Natural killer cell treated with Interleukin-12 subunit alpha and Interleukin-12 subunit beta and Interleukin-15 and Interleukin-18, amount 100 ng/mL, for 72 hours (primary cell): ENCODE measurements around the gene LRRK1. TPM values are rescaled to one million over a fixed set of nuclear protein-coding genes. Genes with fewer than 3 reads are reported as not detected.

ENCODE experiments used
- ATAC-seq, 2 donors: fragments of 150-1000 bp; cut with Tn5 transposase in 1 of 2; sonication (Bioruptor Pico), chemical (Tn5 transposase) in 1 of 2; 2 replicates each; pipeline ENCODE4 v1.10.0; 2021
- DNase-seq: peaks from one replicate; pipeline ENCODE4 v3.0.0; 2022; ENCODE audit warnings: low spot score
- H3K27ac Mint-ChIP-seq, 2 donors: 1 replicate in 1 of 2; 2 replicates in 1 of 2; pipeline ENCODE4 v1.8.0; 2022; ENCODE audit warnings: mixed read lengths in 2 of 2, mild to moderate bottlenecking in 1 of 2, moderate library complexity in 1 of 2
- H3K27me3 Mint-ChIP-seq, 2 donors: 1 replicate in 1 of 2; 2 replicates in 1 of 2; pipeline ENCODE4 v1.8.0; 2022; ENCODE audit warnings: mixed read lengths in 2 of 2
- H3K36me3 Mint-ChIP-seq: one replicate; pipeline ENCODE4 v1.8.0; 2022; ENCODE audit warnings: mixed read lengths
- H3K4me1 Mint-ChIP-seq, 2 donors: 1 replicate in 1 of 2; 2 replicates in 1 of 2; pipeline ENCODE4 v1.8.0; 2022; ENCODE audit warnings: low read depth in 2 of 2, mixed read lengths in 2 of 2, mild to moderate bottlenecking in 1 of 2
- H3K4me3 Mint-ChIP-seq: one replicate; pipeline ENCODE4 v1.8.0; 2022; ENCODE audit warnings: mixed read lengths
- H3K9me3 Mint-ChIP-seq: 2 replicates; pipeline ENCODE4 v1.8.0; 2022; ENCODE audit warnings: mixed read lengths
- total RNA-seq, 2 donors: library from RNA; stranded (reverse); gene quantifications; one replicate each; pipeline ENCODE4 v1.2.3, GENCODE V29; 2022

Gene LRRK1
- total RNA-seq, 2 donors from 2014 or later, result 0.17 to 0.70 TPM

DNA sequence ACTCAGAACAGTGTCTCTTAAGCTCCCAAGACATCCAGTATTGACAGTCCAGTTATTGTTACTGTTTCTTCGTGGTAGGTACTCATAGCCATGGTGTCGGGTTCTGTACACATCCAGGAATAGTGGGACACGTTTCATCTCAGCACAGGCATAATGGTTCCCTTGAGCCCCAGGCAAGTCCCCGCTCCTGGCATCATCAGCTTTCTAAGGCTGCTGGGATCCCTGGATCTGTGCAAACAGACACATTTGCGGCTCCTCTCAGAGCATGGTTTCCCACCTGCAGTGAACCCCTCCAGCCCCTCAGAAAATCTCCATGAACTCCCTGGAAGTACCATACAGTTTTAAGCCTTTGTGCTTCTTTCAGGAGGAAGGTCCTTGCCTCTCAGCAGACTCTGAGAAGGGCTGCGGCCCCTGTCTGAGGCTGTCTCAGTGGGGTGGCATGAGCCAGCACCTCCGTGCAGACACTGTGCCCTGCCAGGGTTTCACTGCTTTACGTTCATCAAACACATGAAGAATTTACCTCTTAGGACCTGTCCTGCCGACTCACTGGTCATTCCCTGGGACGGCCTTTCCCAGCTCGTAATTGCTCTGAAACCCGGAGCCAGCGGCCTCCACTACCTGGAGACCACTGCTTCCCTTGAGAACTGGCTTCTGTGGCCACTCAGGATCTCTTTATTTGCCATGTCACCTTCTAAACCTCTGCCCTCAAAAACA, 124.9 kb downstream of the LRRK1 start:
- Mint-ChIP-seq H3K27me3 (peaks cover 15 to 31% of the 10 kb centered on the region in 2 donors), H3K36me3 (no peaks in the 10 kb centered on the region), H3K27ac (no peak overlapping the region), H3K4me3 (no peak overlapping the region), H3K4me1 (no peaks in the 10 kb centered on the region), H3K9me3 (no peaks in the 10 kb centered on the region)
- ATAC-seq (no peak), DNase-seq (no peak)

DNA sequence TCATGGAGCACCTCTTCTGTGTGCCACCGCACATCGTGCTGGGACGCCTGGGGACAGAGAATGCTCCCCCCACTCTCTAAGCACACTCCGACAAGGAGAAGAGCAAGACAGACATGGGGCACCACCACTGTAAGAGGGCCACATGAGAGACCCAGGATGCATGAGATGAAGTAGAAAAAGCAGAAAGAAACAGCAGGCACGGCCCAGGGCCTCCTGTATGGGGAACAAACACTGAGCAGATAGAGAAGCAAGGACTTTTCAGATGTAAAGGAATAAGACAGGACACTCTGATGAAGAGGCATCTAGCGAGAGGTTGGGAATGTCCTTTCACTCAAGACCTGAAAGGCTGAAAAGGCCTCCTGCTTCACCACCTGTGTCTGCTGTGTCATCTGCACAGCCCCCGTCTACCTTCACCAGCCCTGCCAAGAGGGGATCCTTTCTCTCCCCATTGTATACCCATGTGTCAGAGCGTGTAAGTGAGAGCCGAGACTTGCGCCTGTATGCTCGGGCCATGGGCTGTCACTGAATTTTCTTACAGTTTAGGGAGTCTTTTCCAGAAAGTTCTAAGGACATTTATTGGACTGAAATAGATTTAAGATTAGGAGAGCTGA, 125.6 kb downstream of the LRRK1 start:
- H3K36me3 Mint-ChIP-seq, result no peaks in the 10 kb centered on the region
- no peak overlapping the region for H3K4me3 Mint-ChIP-seq
- H3K27ac Mint-ChIP-seq, result no peak overlapping the region
- no peaks in the 10 kb centered on the region for H3K9me3 Mint-ChIP-seq
- ATAC-seq, result no peak
- peaks cover 8 to 24% of the 10 kb centered on the region in 2 donors for H3K27me3 Mint-ChIP-seq
- H3K4me1 Mint-ChIP-seq, result no peaks in the 10 kb centered on the region
- DNase-seq, result no peak

DNA sequence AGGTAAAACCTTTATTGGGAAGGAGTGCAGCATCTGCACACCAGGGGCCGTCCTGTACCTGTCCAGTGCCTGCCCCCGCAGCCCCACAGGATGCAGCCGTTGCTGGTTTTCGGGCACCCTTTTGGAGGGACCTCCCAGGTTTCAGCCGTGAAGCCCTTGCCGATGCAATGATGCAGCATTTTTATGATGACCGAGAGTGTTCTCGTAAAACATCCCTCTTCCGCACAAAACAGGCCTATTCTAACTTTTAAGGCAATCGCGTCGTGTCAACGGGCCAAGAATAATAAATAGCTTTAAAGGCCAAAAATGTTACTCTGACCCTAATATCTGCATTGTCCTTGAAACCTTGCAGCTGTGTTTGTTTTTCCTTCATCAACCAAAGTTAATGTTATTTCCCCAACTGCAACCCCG, 126.1 kb downstream of the LRRK1 start:
- Mint-ChIP-seq H3K36me3 (no peaks in the 10 kb centered on the region), H3K4me3 (no peak overlapping the region), H3K9me3 (no peaks in the 10 kb centered on the region), H3K27ac (no peak overlapping the region), H3K27me3 (peaks cover 8 to 21% of the 10 kb centered on the region in 2 donors), H3K4me1 (no peaks in the 10 kb centered on the region)
- ATAC-seq (no peak), DNase-seq (no peak)

DNA sequence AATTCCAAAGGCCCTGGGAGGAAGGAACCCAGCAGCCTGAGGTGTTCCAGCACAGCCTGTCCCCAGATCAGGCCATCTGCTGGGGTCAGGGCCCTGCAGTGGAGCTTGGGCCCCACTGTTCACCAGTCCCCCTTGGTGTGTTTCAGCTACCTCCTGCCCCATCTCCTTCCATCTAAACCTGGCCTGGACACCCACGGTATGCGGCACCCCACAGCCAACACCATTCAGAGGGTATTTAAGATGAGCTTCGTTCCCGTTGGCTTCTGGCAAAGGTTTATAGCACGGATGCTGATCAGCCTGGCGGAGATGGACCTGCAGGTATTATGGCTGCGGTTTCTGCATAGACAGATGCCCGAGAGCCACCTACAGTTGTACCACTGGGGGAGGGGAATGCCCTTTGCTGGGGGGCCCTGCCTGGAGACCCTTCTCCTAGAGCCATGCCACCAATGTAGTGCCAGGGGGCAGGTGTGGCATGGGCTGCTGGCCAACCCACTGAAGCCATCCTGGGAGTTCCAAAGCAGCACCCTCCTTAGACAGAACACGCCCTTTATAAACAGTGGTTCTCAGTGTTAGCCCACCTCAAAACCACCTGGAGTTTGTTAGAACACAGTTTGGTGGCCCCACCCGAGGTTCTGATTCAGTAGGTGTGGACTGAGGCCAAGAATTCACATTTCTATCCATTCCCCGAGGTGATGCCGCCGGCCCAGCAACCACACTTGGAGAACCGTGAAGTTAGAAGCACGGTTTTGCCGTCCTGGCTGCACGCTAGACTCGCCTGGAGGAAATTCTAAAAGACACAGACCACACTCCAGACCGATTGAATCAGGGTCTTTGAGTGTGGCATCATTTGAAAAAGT, 126.9 kb downstream of the LRRK1 start:
- Mint-ChIP-seq H3K27me3 (peaks cover 8 to 13% of the 10 kb centered on the region in 2 donors), H3K4me3 (no peak overlapping the region), H3K27ac (no peak overlapping the region), H3K4me1 (no peaks in the 10 kb centered on the region), H3K36me3 (no peaks in the 10 kb centered on the region), H3K9me3 (no peaks in the 10 kb centered on the region)
- no peak for ATAC-seq
- no peak for DNase-seq

DNA sequence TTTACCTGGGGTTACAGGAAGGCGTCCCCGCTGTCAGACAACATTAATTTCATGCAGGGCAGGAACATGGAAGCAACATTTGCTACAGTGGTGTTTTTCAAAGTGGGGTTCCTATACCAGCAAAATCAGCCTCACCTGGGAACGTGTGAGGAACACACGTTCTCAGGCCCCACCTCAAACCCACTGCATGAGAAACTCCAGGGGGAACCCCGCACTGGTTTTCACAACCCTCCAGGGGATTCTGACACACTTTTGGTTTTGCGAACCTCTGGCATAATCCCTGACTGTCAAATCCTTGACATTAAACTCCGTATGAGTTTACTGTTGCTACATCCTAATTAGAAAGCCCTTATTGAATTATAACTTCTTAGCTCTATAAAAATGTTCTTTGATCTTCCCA, 127.7 kb downstream of the LRRK1 start:
- no peaks in the 10 kb centered on the region for H3K9me3 Mint-ChIP-seq
- no peaks in the 10 kb centered on the region for H3K36me3 Mint-ChIP-seq
- DNase-seq, result no peak
- no peak overlapping the region for H3K27ac Mint-ChIP-seq
- ATAC-seq, result no peak
- H3K4me3 Mint-ChIP-seq, result no peak overlapping the region
- H3K27me3 Mint-ChIP-seq, result peaks cover 2 to 5% of the 10 kb centered on the region in 2 donors
- H3K4me1 Mint-ChIP-seq, result no peaks in the 10 kb centered on the region

DNA sequence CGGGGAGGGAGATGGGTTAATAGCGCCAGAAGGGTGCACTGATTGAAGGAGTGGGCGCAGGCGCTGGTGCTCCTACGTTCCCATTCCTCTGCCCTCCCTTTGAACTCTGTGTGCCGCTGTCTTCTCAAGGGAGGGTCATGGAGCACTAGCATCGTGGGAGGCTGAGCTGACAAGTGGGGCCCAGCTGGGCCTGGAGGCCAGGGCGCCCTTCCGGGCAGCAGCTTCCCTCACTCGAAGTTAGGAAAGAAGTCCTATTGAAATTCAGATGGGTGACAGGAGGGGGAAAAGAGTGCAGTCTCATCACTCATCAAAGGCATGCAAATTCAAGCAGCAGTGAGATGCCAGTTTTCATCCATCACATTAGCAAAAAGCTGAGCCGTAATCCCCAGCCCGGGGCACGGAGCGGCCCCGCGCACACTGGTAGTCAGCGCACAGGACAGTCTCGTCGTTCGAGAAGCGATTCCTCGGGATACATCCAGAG, 128.2 kb downstream of the LRRK1 start:
- no peak for DNase-seq
- Mint-ChIP-seq H3K27me3 (peaks cover under 1 to 2% of the 10 kb centered on the region in 2 donors), H3K27ac (no peak overlapping the region), H3K4me3 (no peak overlapping the region), H3K4me1 (no peaks in the 10 kb centered on the region), H3K9me3 (no peaks in the 10 kb centered on the region), H3K36me3 (no peaks in the 10 kb centered on the region)
- no peak for ATAC-seq

DNA sequence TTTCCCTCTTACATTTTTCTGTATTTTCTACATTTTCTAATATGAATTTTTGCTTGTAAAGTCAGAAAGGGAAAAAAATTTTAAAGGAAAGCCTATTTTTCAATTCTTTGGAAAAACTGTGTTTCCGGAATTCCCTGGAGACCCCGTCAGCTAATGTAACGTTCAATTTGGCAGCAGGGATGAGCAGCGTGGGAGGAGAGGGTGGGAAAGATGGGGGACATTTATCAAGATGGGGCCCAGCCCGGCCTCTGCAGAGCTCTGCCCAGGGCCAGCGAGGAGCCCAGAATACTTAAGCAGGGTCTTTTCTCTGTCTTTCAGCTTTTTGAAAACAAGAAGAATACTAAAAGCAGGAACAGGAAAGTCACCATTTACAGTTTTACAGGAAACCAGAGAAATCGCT, 129.0 kb downstream of the LRRK1 start:
- DNase-seq, result no peak
- Mint-ChIP-seq H3K36me3 (no peaks in the 10 kb centered on the region), H3K4me3 (no peak overlapping the region), H3K27ac (no peak overlapping the region), H3K27me3 (no peaks in the 10 kb centered on the region), H3K9me3 (no peaks in the 10 kb centered on the region), H3K4me1 (no peaks in the 10 kb centered on the region)
- ATAC-seq, result no peak

DNA sequence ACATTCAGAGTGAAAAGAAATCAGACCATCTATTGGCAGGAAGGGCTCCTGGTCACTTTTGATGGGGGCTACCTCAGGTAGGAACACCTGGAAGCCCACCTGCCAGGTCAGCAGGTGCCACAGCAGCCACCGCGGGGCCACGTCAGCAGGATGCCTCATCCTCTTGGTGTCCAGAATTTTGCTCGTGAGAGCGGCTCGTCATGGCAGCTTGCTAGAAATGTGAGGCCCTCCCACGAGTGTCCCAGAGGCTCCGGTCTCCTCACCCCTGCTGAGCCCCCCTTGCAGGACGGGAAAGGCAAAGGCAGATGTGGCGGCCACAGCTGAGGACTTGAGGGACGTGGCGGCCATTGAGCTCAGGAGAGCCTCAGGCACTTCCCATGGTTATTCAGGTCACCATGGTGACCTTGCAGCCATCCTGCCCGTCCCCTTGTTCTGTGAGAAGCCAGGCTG, 129.4 kb downstream of the LRRK1 start:
- DNase-seq (no peak), ATAC-seq (no peak)
- Mint-ChIP-seq H3K27ac (no peak overlapping the region), H3K9me3 (no peaks in the 10 kb centered on the region), H3K4me1 (no peaks in the 10 kb centered on the region), H3K4me3 (no peak overlapping the region), H3K36me3 (no peaks in the 10 kb centered on the region), H3K27me3 (no peaks in the 10 kb centered on the region)

DNA sequence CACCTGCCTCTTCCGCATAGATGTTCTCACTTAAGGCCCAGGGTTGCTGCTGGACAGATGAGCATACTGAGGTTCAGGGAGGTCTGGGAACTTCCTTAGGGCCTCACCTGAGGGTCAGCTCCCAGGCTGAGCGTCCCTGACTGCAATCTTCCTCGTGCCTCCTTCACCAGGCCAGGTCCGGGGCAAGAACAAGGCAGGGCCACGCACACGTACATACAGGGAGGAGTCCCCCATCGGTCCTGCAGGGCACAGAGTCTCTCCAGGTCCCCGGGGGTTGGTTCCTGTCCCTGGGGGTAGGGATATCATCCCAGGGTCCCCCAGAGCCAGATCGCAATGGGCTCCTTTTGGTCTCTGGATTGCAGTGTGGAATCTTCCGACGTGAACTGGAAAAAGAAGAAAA, 130.1 kb downstream of the LRRK1 start:
- H3K27ac Mint-ChIP-seq, result no peak overlapping the region
- H3K27me3 Mint-ChIP-seq, result no peaks in the 10 kb centered on the region
- DNase-seq (no peak), ATAC-seq (no peak)
- H3K36me3 Mint-ChIP-seq, result no peaks in the 10 kb centered on the region
- H3K9me3 Mint-ChIP-seq, result no peaks in the 10 kb centered on the region
- no peaks in the 10 kb centered on the region for H3K4me1 Mint-ChIP-seq
- no peak overlapping the region for H3K4me3 Mint-ChIP-seq

DNA sequence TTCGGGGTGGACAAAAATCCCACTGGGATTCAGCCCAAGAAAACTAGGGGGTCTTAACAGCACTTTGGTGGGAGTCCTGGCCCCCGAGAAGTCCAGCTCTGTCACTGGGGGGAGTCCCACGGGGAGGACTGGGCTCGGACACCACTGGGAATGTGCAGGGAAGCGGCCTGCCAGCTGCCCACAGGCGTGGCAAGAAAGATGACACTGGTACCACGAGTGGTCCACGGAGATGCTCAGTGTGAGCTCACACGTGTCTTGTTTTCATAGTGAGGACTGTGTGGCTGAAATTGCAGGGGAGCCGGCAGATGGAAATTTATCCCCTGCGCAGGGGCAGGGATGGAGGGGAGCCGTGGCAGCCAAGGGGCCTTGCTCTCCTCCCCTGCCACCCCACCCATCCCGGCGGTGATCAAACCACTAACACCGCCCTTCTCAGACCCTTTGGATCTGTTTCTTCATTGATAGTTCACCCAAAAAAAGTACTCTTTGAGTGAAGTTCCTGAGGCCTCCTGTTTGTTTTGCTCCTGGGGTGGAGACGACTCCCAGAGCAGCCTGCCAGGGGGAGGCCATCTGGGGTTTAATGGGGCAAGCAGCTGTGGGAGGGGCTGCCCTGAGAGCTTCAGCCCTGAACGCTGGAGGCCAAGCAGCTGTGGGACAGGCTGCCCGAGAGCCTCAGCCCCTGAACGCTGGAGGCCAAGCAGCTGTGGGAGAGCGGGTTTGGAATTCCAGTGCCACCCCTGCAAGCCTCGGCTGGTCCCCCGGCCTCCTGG, 130.9 kb downstream of the LRRK1 start:
- no peaks in the 10 kb centered on the region for H3K4me1 Mint-ChIP-seq
- DNase-seq (no peak), ATAC-seq (no peak)
- H3K4me3 Mint-ChIP-seq, result no peak overlapping the region
- no peak overlapping the region for H3K27ac Mint-ChIP-seq
- no peaks in the 10 kb centered on the region for H3K9me3 Mint-ChIP-seq
- H3K36me3 Mint-ChIP-seq, result no peaks in the 10 kb centered on the region
- no peaks in the 10 kb centered on the region for H3K27me3 Mint-ChIP-seq

DNA sequence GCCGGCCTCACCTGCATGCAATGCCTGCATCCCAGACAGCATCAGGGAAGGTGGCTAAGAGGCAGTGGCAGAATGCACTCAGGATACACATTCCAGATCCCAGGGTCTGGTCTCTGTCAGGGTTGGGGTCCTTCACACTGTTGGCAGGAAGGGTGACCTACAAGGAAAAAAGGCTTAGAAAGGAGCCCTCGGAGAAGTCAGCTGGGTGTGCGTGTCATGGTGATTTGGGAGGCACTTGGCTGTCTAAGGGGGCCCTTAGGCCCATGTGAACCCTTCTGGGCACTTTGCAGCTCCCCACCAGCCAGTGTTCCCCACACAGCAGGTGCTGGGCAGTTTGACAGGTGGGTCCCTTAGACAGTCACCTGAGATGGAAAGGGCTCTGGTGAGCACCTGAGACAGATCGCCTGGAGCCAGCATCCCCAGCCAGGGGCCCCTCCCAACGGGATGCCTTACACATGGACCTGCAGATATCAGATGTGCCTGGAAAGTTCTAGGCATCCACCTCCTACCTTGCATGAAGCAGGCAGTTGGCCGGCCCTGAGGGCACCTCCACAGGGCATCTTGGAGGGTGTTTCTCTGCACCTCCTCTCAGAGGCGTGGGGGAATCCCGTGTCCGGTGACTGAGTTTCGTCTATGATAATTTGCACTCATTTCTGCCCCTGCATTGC, 131.6 kb downstream of the LRRK1 start:
- no peaks in the 10 kb centered on the region for H3K9me3 Mint-ChIP-seq
- DNase-seq, result no peak
- H3K27ac Mint-ChIP-seq, result no peak overlapping the region
- H3K4me3 Mint-ChIP-seq, result no peak overlapping the region
- H3K36me3 Mint-ChIP-seq, result no peaks in the 10 kb centered on the region
- peaks cover 0 to 2% of the 10 kb centered on the region in 2 donors for H3K27me3 Mint-ChIP-seq
- no peak for ATAC-seq
- no peaks in the 10 kb centered on the region for H3K4me1 Mint-ChIP-seq

DNA sequence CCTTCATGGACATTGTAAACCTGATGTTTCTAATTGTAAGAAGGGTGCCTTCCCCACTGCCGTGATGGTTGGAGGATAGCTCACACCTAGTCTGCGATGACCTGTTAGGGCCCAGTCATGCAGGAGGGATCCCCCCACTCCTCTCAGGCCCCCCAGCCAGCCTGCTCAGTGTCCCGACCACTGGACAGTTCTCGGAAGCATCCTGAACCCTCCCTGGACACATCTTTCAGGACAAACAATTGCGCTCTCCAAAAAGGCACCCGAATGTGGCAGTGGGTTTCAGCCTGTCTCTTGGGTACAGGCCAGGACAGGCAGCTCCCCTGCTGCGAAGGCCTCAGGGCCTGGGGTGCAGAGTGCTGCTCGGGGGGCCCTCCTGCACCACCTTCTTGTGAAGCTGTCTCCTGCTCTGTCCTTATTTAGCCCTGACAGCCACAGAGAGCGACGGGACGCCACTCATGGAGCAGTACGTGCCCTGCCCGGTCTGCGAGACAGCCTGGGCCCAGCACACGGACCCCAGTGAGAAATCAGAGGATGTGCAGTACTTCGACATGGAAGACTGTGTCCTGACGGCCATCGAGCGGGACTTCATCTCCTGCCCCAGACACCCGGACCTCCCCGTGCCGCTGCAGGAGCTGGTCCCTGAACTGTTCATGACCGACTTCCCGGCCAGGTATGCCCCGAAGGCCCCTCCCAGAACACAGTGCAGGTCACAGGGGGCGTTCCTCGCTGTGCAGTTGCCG, 132.3 kb downstream of the LRRK1 start:
- Mint-ChIP-seq H3K4me3 (no peak overlapping the region), H3K27ac (no peak overlapping the region), H3K27me3 (peaks cover 6% of the 10 kb centered on the region in 2 donors), H3K4me1 (no peaks in the 10 kb centered on the region), H3K9me3 (no peaks in the 10 kb centered on the region), H3K36me3 (no peaks in the 10 kb centered on the region)
- DNase-seq, result no peak
- ATAC-seq, result no peak
